ENCODE measurements around the gene CDH18. TPM values are rescaled to one million over a fixed set of nuclear protein-coding genes. Genes with fewer than 3 reads are reported as not detected.

CDH18 gene
- total and polyA plus RNA-seq, 2 experiments from 2014 or later, result 0.22 TPM; not detected in 1

GRCh38 chr5:19950897-19951296 lies 37.1 kb downstream of the CDH18 start:
- no peaks in the 10 kb centered on the region for H3K36me3 ChIP-seq (ENCODE audit: low read depth)
- no peaks in the 10 kb centered on the region for H3K4me1 ChIP-seq (ENCODE audit: insufficient read depth)
- no peaks in the 10 kb centered on the region for H3K27me3 ChIP-seq (replicated peaks; ENCODE audit: insufficient read depth)
- H3K4me2 ChIP-seq (ENCODE audit: unreplicated experiment), result no peak overlapping the region
- no peaks in the 10 kb centered on the region for H3K9me3 ChIP-seq (ENCODE audit: low read depth)
- H3K4me3 ChIP-seq, result no peak overlapping the region
- no peak for DNase-seq
- H2AFZ ChIP-seq, result no peak overlapping the region
- no peaks in the 10 kb centered on the region for H4K20me1 ChIP-seq (ENCODE audit: insufficient read depth)
- H3K79me2 ChIP-seq (ENCODE audit: insufficient read depth), result no peaks in the 10 kb centered on the region
- in situ Hi-C loops (cut with MboI), result no loop called here
- H3K9me2 ChIP-seq (ENCODE audit: insufficient read depth), result no peaks in the 10 kb centered on the region; the same call in 1 of the 2 replicates
- no peak for TF ChIP-seq EZH2 (IDR thresholded peaks at IDR 0.05; ENCODE audit: insufficient read depth, poor library complexity, severe bottlenecking)
- no peak for TF ChIP-seq EZH2phosphoT487 (IDR thresholded peaks at IDR 0.05; ENCODE audit: insufficient read depth, low read depth)
- no peak overlapping the region for H3K9ac ChIP-seq
- no peak overlapping the region for H3K27ac ChIP-seq
- H3F3A ChIP-seq (ENCODE audit: insufficient read depth), result no peaks in the 10 kb centered on the region

GRCh38 chr5:19940192-19940591 lies 47.8 kb downstream of the CDH18 start:
- H3K4me3 ChIP-seq, result no peak overlapping the region
- H3K27ac ChIP-seq, result no peak overlapping the region
- H3K9me2 ChIP-seq (ENCODE audit: insufficient read depth), result no peaks in the 10 kb centered on the region
- 35 to 36% methylated on average over 1 of the region's 1 CpG for WGBS, 2 experiments (ENCODE audit: low coverage in 1 of 2, low lambda C conversion rate in 2 of 2, missing lambda C conversion rate in 2 of 2)
- DNase-seq, result no peak
- H3K27me3 ChIP-seq (replicated peaks; ENCODE audit: insufficient read depth), result 0 out of 2 replicates have a peak, but pooled peaks cover 4% of the 10 kb centered on the region
- no peaks in the 10 kb centered on the region for H3K79me2 ChIP-seq (ENCODE audit: insufficient read depth)
- no peaks in the 10 kb centered on the region for H3K4me1 ChIP-seq (ENCODE audit: insufficient read depth)
- H3K4me2 ChIP-seq (ENCODE audit: unreplicated experiment), result no peak overlapping the region
- no peak overlapping the region for H3K9ac ChIP-seq
- no peaks in the 10 kb centered on the region for H3K36me3 ChIP-seq (ENCODE audit: low read depth)
- in situ Hi-C loops (cut with MboI), result no loop called here
- no peaks in the 10 kb centered on the region for H3F3A ChIP-seq (ENCODE audit: insufficient read depth)
- H3K9me3 ChIP-seq (ENCODE audit: low read depth), result no peaks in the 10 kb centered on the region
- TF ChIP-seq EZH2 (IDR thresholded peaks at IDR 0.05; ENCODE audit: insufficient read depth, poor library complexity, severe bottlenecking) (no peak), EZH2phosphoT487 (IDR thresholded peaks at IDR 0.05; ENCODE audit: insufficient read depth, low read depth) (no peak)
- H2AFZ ChIP-seq, result no peak overlapping the region
- no peaks in the 10 kb centered on the region for H4K20me1 ChIP-seq (ENCODE audit: insufficient read depth)

GRCh38 chr5:19930451-19930850 lies 57.5 kb downstream of the CDH18 start:
- Histone ChIP-seq H4K20me1 (ENCODE audit: insufficient read depth) (no peaks in the 10 kb centered on the region), H3K4me2 (ENCODE audit: unreplicated experiment) (no peak overlapping the region), H3K4me1 (ENCODE audit: insufficient read depth) (peaks cover 6% of the 10 kb centered on the region), H3K9me2 (ENCODE audit: insufficient read depth) (0 out of 2 replicates have a peak, but pooled peaks cover 3% of the 10 kb centered on the region), H3K27me3 (replicated peaks; ENCODE audit: insufficient read depth) (no peaks in the 10 kb centered on the region), H3K9me3 (ENCODE audit: low read depth) (no peaks in the 10 kb centered on the region), H2AFZ (no peak overlapping the region), H3K4me3 (no peak overlapping the region), H3K9ac (no peak overlapping the region), H3K79me2 (ENCODE audit: insufficient read depth) (no peaks in the 10 kb centered on the region), H3K36me3 (ENCODE audit: low read depth) (no peaks in the 10 kb centered on the region), H3K27ac (no peak overlapping the region), H3F3A (ENCODE audit: insufficient read depth) (0 out of 2 replicates have a peak, but pooled peaks cover 7% of the 10 kb centered on the region)
- WGBS, 2 experiments (ENCODE audit: low coverage in 1 of 2, low lambda C conversion rate in 2 of 2, missing lambda C conversion rate in 2 of 2), result 86% methylated on average over 5 of the region's 5 CpGs
- DNase-seq, result no peak
- TF ChIP-seq EZH2 (IDR thresholded peaks at IDR 0.05; ENCODE audit: insufficient read depth, poor library complexity, severe bottlenecking) (no peak), EZH2phosphoT487 (IDR thresholded peaks at IDR 0.05; ENCODE audit: insufficient read depth, low read depth) (no peak)
- in situ Hi-C loops (cut with MboI), result no loop called here

- Histone ChIP-seq H3K79me2 (ENCODE audit: insufficient read depth) (no peaks in the 10 kb centered on the region), H3F3A (ENCODE audit: insufficient read depth) (0 out of 2 replicates have a peak, but pooled peaks cover 7% of the 10 kb centered on the region), H3K36me3 (ENCODE audit: low read depth) (no peaks in the 10 kb centered on the region), H3K27ac (peak overlapping the region; percentile 44), H3K27me3 (replicated peaks; ENCODE audit: insufficient read depth) (no peaks in the 10 kb centered on the region), H3K9me3 (ENCODE audit: low read depth) (no peaks in the 10 kb centered on the region), H3K4me3 (no peak overlapping the region), H3K9ac (no peak overlapping the region), H4K20me1 (ENCODE audit: insufficient read depth) (no peaks in the 10 kb centered on the region), H3K9me2 (ENCODE audit: insufficient read depth) (0 out of 2 replicates have a peak, but pooled peaks cover 3% of the 10 kb centered on the region), H3K4me1 (ENCODE audit: insufficient read depth) (peaks cover 6% of the 10 kb centered on the region), H2AFZ (no peak overlapping the region), H3K4me2 (ENCODE audit: unreplicated experiment) (peak overlapping the region; percentile 49)
- TF ChIP-seq EZH2 (IDR thresholded peaks at IDR 0.05; ENCODE audit: insufficient read depth, poor library complexity, severe bottlenecking) (no peak), EZH2phosphoT487 (IDR thresholded peaks at IDR 0.05; ENCODE audit: insufficient read depth, low read depth) (no peak)
- DNase-seq, result peak; percentile 90
- in situ Hi-C loops (cut with MboI), result no loop called here
- 30 to 32% methylated on average over 3 of the region's 3 CpGs for WGBS, 2 experiments (ENCODE audit: low coverage in 1 of 2, low lambda C conversion rate in 2 of 2, missing lambda C conversion rate in 2 of 2)
Measured at GRCh38 chr5:19928562-19929421, 59.2 kb downstream of the CDH18 start.

All from GM23248 (cell line).